NCI-H748 treated with DMSO at 0.1 percent for 48 hours (cell line): Measurements from ENCODE around the gene TCAF1.
A peak's percentile ranks its signal among the peaks of the same experiment; 100 is the strongest.
"Not testable (repeated sequence)": the region's sequence is repeated elsewhere in the genome, so short reads cannot be mapped to it uniquely, and the experiment has no call there.

ENCODE experiments used
- DNase-seq: peaks from one replicate; lab custom pipeline; 2025; lab: John Stamatoyannopoulos, UW

Gene TCAF1

GRCh38 chr7:143905509-143905908 lies 3.5 kb upstream of the TCAF1 start:
- DNase-seq, result no peak

GRCh38 chr7:143902332-143902899 lies 440 bp upstream of the TCAF1 start:
- DNase-seq, result no peak

- DNase-seq, result no peak
These were observed 676 bp downstream of the TCAF1 start for GRCh38 chr7:143901332-143901667.

- DNase-seq, result no peak
These were observed 1.7 kb downstream of the TCAF1 start for GRCh38 chr7:143900230-143900766.

GRCh38 chr7:143898810-143899209 lies 3.2 kb downstream of the TCAF1 start:
- no peak for DNase-seq

DNA sequence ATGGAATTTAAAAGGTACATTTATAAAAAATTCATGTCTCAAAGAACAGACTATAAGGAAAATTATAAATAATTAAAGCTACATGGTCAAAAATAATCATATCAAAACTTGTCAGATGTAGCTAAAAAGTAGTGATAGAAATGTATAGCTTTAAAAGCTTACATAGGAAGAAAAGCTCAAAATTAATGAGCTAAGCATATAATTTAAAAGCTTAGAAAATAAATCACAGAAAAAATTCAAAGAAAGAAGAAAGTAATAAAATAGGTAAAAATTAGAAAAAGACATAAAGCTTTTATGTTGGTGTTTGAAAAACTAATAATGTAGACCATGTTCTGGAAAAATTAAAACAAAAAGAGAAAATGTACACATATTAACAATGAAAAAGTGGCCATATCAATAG lies 5.3 kb downstream of the TCAF1 start:
- DNase-seq, result no peak

GRCh38 chr7:143892527-143893300 lies 9.3 kb downstream of the TCAF1 start:
- peak; percentile 40 for DNase-seq

DNA sequence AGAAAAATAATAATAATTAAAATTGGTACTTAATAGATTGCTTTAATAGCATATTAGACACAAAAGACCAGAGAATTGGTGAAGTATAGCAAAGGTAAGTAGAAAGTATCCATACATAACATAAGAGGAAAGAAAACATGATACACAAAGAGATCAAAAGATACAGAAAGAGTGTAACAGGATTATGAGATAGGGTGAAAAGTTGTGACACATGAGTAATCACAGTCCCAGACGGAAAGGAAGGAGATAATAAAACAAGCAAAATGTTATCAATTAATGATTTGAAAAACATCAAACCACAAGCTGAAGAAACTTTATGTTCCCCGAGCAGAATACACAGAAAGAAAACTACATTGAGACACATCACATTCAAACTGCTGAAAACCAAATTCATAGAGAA lies 10.5 kb downstream of the TCAF1 start:
- no peak for DNase-seq

GRCh38 chr7:143890558-143890957 lies 11.4 kb downstream of the TCAF1 start:
- DNase-seq, result no peak

DNA sequence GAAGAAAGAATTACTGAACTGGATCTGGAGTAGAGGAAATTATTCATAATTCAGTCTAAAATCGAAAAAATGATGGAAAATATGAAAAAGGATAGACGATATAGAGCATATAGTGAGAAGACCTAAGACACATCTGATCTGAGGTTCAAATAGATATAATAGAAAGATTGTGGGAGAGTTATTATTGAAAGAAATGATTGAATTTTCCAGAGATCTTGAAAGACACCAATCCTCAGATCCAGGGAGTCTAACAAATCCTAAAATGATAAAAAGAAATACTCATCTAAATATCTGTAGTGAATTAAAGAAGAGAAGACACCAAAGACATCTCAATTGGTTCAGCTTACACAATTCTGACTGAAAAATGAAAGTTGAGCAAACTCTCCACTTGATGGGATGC lies 12.9 kb downstream of the TCAF1 start:
- no peak for DNase-seq

- DNase-seq, result no peak
These were observed 15.0 kb downstream of the TCAF1 start for GRCh38 chr7:143886826-143887477.

DNA sequence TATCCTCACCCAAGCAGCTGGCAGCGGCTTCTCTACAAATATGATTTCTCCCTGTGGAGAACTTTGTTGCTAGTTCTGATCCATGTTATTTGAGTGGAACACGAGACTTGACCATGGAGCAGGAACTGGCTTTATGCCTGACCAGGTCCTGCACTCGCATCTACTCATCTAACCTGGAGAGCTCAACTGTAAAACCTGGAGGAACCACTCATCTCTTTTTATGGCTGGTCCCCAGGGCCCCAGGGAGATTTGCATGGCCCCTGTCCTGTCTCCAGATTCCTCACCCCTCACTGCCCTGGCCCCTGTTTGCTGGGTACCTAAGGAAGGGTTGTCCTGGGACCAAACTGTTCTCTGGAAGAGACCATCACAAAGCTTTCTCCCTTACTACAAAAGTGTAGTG lies 16.0 kb downstream of the TCAF1 start:
- no peak for DNase-seq

DNA sequence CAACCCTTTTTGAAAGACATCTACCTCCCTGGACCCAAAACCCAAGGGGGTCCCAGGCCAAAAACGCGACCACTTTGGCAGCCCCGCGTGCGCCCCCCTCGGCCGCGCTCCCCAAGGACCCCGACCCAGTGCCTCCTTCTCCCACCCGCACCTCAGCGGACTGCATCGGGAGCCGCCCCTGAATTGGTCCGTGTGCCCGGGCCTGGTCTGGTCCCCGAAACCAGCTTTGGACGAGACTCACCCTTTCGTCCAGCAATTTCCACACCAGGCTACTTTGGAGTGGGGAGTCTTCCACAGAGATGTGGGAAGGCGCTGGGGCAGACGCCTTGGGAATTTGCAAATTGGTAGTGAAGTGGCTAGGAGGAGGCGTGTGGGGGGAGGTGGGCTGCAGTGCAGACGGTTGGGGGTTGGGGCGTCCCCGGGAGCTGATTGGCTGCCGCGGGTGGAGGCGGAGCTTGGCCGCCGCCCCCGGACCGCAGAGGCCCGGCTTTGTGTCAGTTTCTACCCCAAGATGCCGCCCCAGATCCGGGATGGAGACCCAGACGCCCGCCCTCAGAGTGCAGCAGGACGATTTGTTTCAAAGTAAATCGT lies 16.9 kb downstream of the TCAF1 start:
- no peak for DNase-seq

- no peak for DNase-seq
These were observed 17.6 kb downstream of the TCAF1 start for GRCh38 chr7:143884241-143884968.

DNA sequence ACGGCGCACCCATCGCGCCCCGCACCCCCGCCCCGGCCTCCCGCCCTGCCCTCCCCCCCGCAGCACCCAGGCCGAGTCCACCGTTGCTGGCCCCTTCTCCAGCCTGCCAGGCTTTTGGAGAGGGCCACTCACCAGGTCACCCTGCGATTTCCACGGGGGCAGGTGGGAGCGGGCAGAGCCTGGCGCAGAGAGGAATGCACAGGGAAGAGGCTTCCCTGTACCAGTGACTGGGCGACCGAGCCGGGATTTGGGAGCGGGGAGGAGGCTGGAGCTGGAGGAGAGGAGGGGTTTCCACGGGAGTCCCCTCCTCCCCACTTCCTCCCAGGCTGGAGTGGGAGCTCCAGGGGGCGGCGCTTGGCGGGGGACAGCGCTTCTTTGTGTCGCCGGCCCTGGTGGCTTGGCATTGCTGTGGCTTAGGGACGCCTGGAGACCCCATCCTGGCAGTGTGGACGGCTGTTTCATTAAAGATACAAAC lies 19.3 kb downstream of the TCAF1 start:
- DNase-seq, result peak; percentile 26

DNA sequence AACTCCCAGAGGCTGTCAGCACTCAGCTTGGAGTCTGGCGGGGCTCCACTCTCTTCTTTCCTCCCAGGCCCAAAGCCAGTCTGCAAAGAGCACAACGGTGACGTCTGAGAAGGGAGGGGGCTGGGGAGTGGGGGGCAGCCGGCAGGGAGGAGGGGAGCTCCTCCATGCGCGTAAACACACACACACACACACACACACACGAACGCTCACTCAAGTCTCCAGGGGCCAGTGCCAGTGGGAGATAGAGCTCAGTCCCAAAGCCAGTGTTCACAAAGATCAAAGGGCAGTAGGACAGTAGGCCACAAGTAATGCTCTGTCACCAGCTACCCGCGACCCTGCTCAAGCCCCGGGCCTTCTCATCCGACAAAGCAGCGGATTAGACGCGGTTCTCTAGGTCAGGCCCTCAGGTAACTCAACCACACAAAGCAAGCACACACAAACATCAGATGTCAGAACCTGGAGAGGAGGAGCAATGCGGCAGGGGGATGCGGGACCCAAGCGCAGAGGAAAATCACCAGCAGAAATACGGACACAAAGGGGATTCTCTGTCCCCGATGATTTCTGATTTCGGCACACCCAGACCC lies 19.9 kb downstream of the TCAF1 start:
- no peak for DNase-seq

DNA sequence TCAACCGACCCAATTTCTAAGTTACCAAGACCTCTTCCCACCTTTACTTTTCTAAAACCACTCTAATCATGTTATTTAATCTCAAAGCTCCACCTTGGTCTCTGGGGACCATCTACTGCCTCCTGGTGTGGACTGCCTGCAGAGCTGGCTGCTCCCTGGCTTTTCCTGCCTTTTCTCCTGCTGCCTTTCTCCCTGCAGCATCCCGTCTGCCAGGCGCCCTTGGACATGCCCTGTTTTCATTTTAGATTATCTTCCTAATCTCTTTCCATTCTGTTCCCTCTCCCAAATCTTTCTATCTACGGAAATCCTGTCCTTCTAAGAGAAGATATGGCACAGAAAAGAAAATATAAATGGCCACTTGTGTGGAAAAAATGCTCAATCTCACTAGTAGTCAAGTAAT lies 23.1 kb downstream of the TCAF1 start:
- DNase-seq, result no peak

DNA sequence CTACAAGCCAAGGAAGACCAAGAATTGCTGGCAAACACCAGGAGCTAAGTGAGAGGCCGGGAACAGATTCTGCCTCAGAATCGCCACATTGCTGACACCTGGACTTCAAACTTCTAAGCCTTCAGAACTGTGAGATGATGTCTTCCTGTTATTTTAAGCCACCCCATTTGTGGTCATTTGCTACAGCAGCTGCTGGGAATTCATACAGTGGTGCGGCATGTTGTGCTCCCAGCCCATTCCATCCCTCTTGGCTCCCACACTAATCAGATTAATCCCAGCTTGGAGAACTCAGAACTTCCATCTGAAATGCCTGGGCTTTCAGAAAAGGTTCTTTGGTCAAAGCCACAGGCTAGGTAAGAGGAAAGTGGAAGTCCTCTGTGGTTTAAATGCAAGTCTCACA lies 24.9 kb downstream of the TCAF1 start:
- no peak for DNase-seq

DNA sequence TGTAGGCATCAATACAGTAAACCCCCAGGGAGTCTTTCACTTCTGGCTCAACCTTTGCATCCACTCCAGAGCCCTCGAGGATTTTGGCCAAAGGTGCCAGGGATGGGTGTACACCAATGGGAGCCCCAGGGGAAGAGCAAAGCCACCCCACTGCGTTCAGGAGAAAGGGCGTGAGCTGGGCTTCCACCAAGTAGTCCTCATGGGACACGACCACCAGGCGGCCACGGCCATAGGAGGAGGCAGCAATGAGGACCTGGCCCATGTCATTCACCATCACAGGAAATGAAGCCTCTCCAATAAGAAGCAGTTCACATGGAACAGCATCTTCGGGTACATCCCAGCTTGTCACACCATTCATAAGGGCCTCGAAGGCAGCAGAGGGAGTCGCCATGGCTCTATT lies 25.8 kb downstream of the TCAF1 start:
- DNase-seq, result no peak

GRCh38 chr7:143873242-143873641 lies 28.7 kb downstream of the TCAF1 start:
- DNase-seq, result not testable (repeated sequence)

GRCh38 chr7:143871534-143871933 lies 30.4 kb downstream of the TCAF1 start:
- not testable (repeated sequence) for DNase-seq

- DNase-seq, result not testable (repeated sequence)
These were observed 44.0 kb downstream of the TCAF1 start for GRCh38 chr7:143857994-143858393.
